Progenitor cell of endocrine pancreas (in vitro differentiated cells): ENCODE data around the gene XPO5. TPM values are rescaled to one million over a fixed set of nuclear protein-coding genes. Genes with fewer than 3 reads are reported as not detected.

ENCODE experiments used
- DNase-seq: peaks from one replicate; pipeline ENCODE4 v3.0.0; 2021; ENCODE audit warnings: low spot score; ENCODE audit not compliant: unreplicated experiment
- H3K27ac Mint-ChIP-seq: 2 replicates; pipeline ENCODE4 v1.8.0; 2021; ENCODE audit warnings: mild to moderate bottlenecking, moderate library complexity, mixed read lengths
- H3K27me3 Mint-ChIP-seq: 2 replicates; pipeline ENCODE4 v1.8.0; 2021; ENCODE audit warnings: mixed read lengths
- H3K36me3 Mint-ChIP-seq: 2 replicates; pipeline ENCODE4 v1.8.0; 2022; ENCODE audit warnings: mixed read lengths; ENCODE audit not compliant: insufficient read depth
- H3K4me1 Mint-ChIP-seq: 2 replicates; pipeline ENCODE4 v1.8.0; 2021; ENCODE audit warnings: low read depth, mixed read lengths
- H3K4me3 Mint-ChIP-seq: 2 replicates; pipeline ENCODE4 v1.8.0; 2021; ENCODE audit warnings: low read depth, mild to moderate bottlenecking, moderate library complexity, mixed read lengths
- H3K9me3 Mint-ChIP-seq: 2 replicates; pipeline ENCODE4 v1.8.0; 2021; ENCODE audit warnings: low read depth, mixed read lengths
- CTCF ChIP-seq: fragments of 200-600 bp; sonication (generic); IDR thresholded peaks from one replicate; pipeline ENCODE4 v1.5.0; 2021; ENCODE audit warnings: antibody characterized with exemption, mild to moderate bottlenecking; ENCODE audit not compliant: unreplicated experiment
- total RNA-seq: library from RNA; stranded (reverse); gene quantifications from 2 replicates; pipeline ENCODE4 v1.2.1, GENCODE V29; 2021

Gene XPO5
- total RNA-seq, 1 donor from 2014 or later: 64.0 TPM

- Mint-ChIP-seq H3K27me3 (no peaks in the 10 kb centered on the region), H3K27ac (no peak overlapping the region), H3K36me3 (peaks cover 21% of the 10 kb centered on the region), H3K4me1 (no peaks in the 10 kb centered on the region), H3K9me3 (no peaks in the 10 kb centered on the region), H3K4me3 (no peak overlapping the region)
- DNase-seq: no peak
- no peak for TF ChIP-seq CTCF
Observed at GRCh38 chr6:43584892-43585570, 9.2 kb upstream of the XPO5 start.

GRCh38 chr6:43582911-43583310, 7.1 kb upstream of the XPO5 start:
- no peak for TF ChIP-seq CTCF
- Mint-ChIP-seq H3K27me3 (no peaks in the 10 kb centered on the region), H3K9me3 (no peaks in the 10 kb centered on the region), H3K4me1 (no peaks in the 10 kb centered on the region), H3K27ac (no peak overlapping the region), H3K36me3 (peaks cover 17% of the 10 kb centered on the region), H3K4me3 (no peak overlapping the region)
- DNase-seq: no peak

GRCh38 chr6:43579171-43579570, 3.3 kb upstream of the XPO5 start:
- DNase-seq: no peak
- Mint-ChIP-seq H3K4me1 (peaks cover 11% of the 10 kb centered on the region), H3K27me3 (no peaks in the 10 kb centered on the region), H3K36me3 (peaks cover 10% of the 10 kb centered on the region), H3K27ac (no peak overlapping the region), H3K4me3 (no peak overlapping the region), H3K9me3 (no peaks in the 10 kb centered on the region)
- TF ChIP-seq CTCF: no peak

GRCh38 chr6:43578748-43579147, 2.9 kb upstream of the XPO5 start:
- H3K36me3 Mint-ChIP-seq: peaks cover 10% of the 10 kb centered on the region
- H3K27me3 Mint-ChIP-seq: no peaks in the 10 kb centered on the region
- H3K9me3 Mint-ChIP-seq: no peaks in the 10 kb centered on the region
- no peak overlapping the region for H3K4me3 Mint-ChIP-seq
- peaks cover 11% of the 10 kb centered on the region for H3K4me1 Mint-ChIP-seq
- peak overlapping the region; percentile 25 for H3K27ac Mint-ChIP-seq
- no peak for TF ChIP-seq CTCF
- no peak for DNase-seq

GRCh38 chr6:43575105-43575771, 600 bp downstream of the XPO5 start:
- Mint-ChIP-seq H3K4me1 (peaks cover 11% of the 10 kb centered on the region), H3K9me3 (no peaks in the 10 kb centered on the region), H3K27me3 (no peaks in the 10 kb centered on the region), H3K36me3 (peaks cover 5% of the 10 kb centered on the region), H3K4me3 (peak overlapping the region; percentile 96), H3K27ac (peak overlapping the region; percentile 92)
- peak; percentile 9 for DNase-seq
- TF ChIP-seq CTCF: no peak
